RKO (cell line): Measurements from ENCODE around the gene SLC43A1.
"Not testable (repeated sequence)": the region's sequence is repeated elsewhere in the genome, so short reads cannot be mapped to it uniquely, and the experiment has no call there.

Experiments
- DNase-seq: peaks from one replicate; pipeline ENCODE4 v3.0.0-alpha.2; 2016; ENCODE audit warnings: low spot score

Gene SLC43A1

GRCh38 chr11:57515332-57516060 lies at the start of gene SLC43A1:
Gene SLC43A1, minus strand, starts transcription at chr11:57515702. Its CDS starts 1,591 bp downstream, at chr11:57514111.
- DNase-seq: peak; percentile 81

DNA sequence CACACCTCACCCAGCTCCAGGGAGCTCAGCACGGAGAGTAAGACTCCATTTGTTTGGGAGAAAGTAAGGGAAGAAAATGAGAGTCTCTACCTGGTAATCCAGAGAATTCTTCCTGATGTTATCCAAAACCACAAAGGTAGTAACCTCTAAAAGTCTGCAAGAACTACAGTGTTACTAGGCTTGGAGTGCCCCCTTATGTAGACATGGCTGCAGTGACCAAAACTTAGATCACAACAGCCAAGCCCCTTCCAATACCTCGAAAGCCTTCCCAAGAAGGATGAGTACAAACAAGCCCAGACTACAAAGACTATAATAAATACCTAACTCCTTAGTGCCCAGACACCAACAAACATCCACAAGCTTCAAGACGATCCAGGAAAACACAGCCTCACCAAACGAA lies 47.1 kb upstream of the SLC43A1 start:
- no peak for DNase-seq

GRCh38 chr11:57560146-57560545 lies 44.6 kb upstream of the SLC43A1 start:
- DNase-seq: no peak

- peak; percentile 54 for DNase-seq
These were observed 40.5 kb upstream of the SLC43A1 start for GRCh38 chr11:57556041-57556440.

DNA sequence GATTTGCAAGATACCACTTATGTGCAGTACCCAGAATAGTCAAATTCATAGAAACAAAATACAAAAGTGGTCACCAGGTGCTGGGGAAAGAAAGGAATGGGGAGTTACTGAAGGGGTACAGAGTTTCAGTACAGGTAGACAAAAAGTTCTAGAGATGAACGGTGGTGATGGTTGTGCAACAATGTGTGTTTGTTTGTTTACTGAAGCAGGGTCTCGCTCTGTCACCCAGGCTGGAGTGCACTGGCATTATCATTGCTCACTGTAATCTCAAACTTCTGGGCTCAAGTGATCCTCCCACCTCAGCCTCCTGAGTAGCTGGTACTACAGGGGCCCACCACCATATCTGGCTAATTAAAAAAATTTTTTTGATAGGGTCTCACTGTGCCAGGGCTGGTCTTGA lies 39.9 kb upstream of the SLC43A1 start:
- DNase-seq: no peak

- DNase-seq: no peak
These were observed 37.0 kb upstream of the SLC43A1 start for GRCh38 chr11:57552479-57552878.

DNA sequence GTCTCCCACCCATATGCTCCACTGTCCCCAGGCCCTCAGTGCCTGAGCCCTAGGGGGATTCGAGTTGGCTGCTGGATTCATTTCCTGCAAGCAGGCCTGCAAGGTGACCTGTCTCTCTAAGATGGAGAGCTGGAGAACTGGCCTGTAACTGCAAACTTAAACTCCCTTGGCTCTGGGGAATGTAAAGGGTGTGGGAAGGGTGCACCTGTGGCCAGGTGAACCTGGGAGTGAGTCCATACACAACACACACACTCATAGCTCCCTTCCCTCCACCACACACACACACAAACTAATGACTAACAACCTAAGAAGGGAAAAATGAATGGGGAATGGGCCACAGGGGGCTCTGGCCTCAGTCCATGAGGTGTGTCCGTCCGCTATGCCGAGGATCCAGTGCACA lies 36.4 kb upstream of the SLC43A1 start:
- DNase-seq: no peak

DNA sequence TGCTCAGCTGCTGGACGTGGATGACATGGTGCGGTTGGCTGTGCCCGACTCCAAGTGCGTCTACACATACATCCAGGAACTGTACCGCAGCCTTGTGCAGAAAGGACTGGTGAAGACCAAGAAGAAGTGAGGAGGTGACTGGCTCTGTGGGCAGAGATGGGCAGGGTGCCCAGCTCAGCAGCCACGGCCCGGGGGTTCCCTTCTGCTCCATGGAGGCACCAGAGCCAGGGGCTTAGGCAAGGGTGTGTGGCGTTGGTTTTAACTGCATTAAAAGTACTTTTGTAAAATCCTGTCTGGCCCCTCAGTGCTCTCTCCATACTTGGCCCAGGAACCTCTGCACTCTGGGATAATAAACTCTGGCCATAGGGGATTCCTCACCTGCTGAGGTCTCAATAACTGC lies 34.5 kb upstream of the SLC43A1 start:
- no peak for DNase-seq

DNA sequence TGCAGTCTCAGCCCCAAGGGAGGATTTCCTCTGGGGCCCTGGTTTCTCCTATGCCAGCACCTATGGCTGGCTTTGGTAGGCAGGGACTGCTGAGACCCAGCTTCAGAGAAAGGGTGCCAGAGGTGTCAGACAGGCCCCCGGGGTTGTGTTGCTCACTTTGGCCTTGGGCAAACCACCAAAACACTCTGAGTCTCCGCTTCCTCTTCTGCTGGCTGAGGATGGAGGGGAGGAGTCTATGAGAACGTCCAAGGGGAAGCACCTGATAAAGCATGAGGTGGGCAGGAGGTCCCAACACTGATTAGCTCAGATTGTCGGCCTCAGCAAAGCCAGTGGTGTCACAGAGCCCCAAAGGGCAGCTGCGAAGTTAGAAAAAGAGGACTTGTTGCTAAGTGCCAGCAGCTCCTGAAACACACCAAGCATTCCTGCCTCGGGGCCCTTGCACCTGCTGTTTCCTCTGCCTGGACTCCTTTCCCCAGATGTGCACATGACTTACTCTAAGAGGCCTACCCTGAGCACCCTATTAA lies 32.4 kb upstream of the SLC43A1 start:
- no peak for DNase-seq

DNA sequence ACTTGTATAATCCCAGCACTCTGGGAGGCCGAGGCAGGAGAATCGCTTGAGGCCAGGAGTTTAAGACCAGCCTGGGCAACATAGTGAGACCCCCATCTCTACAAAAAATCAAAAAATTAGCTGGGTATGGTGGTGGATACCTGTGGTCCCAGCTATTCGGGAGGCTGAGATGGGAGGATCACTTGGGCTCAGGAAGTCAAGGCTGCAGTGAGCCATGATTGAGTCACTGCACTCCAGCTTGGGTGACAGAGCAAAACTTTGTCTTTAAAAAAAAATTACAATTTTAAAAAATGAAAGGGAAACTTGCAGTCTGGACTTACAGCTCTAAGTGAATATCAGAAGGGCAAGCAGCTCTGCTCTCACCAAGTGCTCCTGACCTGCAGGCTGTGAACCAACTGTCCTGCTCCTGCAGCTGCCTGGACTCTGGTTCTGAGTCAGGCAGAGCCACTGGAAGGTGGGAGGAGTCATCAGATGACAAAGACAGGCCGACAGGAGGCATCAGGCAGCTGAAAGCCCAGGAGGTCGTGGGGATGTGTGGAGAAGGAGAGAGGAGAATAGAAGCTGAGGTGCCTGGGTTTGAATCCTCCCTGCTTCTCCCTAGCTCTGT lies 31.5 kb upstream of the SLC43A1 start:
- DNase-seq: peak; percentile 76

GRCh38 chr11:57546451-57546850 lies 30.9 kb upstream of the SLC43A1 start:
- no peak for DNase-seq

DNA sequence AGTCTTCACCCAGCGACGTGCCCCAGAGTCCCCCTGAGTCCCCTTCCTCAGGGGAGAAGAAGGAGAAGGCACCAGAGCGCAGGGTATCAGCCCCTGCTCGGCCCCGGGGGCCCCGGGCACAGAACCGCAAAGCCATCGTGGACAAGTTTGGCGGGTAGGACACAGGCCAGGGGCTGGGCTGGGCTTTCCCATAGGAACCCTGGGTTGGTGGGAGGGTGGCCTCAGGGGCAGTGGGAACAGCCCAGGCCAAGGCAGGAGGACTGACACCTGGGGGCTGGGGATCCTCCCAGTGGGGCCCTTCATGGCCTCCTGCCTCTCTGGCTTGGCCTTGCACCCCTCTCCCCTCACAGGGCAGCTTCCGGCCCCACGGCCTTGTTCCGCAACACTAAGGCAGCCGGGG lies 30.4 kb upstream of the SLC43A1 start:
- no peak for DNase-seq

DNA sequence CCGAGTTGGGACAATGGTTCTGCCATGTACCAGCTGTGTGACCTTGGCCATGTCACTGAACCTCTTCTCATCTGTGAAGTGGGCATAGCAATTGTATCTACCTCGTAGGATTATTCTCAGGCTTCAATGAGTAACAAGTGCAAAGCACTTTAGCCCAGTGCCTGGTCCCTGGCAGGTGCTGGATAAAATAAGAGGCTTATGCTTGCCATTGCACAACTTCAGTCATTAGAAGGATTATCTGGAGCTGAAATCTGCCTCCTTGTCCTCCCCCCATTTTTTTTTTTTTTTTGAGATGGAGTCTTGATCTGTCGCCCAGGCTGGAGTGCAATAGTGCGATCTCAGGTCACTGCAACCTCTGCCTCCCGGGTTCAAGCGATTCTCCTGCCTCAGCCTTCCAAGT lies 29.1 kb upstream of the SLC43A1 start:
- DNase-seq: no peak

- DNase-seq: no peak
These were observed 28.1 kb upstream of the SLC43A1 start for GRCh38 chr11:57543593-57543992.

- DNase-seq: no peak
These were observed 27.1 kb upstream of the SLC43A1 start for GRCh38 chr11:57542582-57542981.

- DNase-seq: no peak
These were observed 25.7 kb upstream of the SLC43A1 start for GRCh38 chr11:57541169-57541568.

DNA sequence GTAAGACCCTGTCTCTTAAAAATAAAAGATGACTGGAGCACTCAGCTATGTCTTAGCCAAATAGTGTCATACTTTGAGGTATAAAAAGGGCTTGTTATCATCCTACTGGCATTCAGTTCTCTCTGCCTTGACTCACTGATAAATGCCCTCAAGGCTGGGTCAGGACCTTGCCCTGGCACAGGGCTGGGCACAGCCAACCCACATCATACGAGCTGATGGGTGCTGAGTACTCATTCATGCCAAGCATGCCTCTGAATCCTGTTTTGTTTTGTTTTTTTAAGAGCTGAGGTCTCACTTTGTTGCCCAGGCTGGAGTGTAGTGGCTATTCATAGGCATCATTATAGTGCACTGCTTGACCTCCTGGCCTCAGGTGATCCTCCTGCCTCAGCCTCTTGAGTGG lies 23.8 kb upstream of the SLC43A1 start:
- no peak for DNase-seq

DNA sequence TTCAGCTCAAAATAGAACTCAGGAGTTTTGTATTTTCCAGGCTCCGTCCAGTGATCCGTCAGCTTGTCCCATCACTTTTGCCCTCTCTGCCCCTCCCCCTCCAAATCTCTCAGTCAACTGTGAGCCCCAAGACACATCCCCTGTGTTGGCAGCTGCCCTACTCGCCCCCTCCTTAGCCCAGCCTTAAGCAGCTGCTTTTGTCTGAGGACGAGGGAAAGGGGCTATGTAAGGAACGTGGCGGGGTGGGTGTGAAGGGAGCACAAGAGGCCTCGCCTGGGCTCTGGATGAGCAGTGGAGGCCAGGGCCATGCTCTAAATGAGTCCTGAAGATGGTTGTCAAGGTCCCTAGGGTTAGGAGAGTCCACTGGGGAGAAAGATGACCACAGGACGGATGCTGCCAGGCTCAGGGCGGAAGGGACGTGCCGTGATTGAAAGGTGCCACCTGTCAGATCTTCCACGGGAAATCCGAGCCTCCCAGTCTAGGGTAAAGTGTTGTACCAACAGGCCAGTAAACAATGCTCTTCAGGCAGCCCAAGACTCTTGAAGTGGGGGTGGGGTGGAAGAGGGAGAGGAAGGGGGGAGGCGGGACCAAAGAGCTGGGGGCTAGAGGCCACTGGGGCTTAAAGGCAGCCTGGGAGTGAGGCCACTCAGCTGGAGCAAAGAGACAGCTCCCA lies 21.6 kb upstream of the SLC43A1 start, which contains the start of gene SMTNL1:
Gene SMTNL1, plus strand, starts transcription at position 649 of the 673 bp plus-strand sequence. CDS start 5,048 bp downstream, outside the sequence.
- DNase-seq: no peak

DNA sequence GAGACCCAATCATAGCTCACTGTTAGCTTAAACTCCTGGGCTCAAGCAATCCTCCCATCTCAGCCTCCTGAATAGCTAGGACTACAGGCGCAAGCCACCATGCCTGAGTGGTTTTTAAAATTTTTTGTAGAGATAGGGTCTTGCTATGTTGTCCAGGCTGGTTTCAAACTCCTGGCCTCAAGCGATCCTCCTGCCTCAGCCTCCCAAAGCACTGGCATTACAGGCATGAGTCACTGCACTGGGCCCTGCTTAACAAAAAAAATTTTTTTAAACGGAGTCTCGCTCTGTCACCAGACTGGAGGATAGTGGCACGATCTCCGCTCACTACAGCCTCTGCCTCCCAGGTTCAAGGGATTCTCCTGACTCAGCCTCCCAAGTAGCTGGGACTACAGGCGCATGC lies 18.9 kb upstream of the SLC43A1 start:
- DNase-seq: not testable (repeated sequence)

GRCh38 chr11:57530596-57531507 lies 15.3 kb upstream of the SLC43A1 start, which contains the start of gene TIMM10:
Gene TIMM10, minus strand, starts transcription at chr11:57530754. Its CDS starts 565 bp downstream, at chr11:57530189.
- DNase-seq: peak; percentile 99

DNA sequence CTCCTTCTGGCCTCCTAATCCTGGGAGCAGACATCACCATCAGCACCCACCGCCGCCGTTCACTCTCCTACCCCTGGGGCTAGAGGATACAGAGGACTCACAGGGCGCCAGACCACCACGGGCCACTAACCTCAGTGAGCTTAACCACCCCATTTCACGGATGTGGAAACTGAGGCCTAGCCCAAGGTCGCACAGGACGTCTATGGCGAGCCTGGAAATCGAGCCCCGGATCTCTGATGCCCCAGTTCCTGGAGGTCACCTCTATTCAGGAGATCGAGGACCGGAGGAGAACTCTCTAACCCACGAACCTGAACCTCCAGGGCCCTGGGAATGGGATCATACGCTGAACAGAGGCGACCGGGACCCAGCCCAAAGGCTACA lies 14.7 kb upstream of the SLC43A1 start:
- DNase-seq: no peak

GRCh38 chr11:57529012-57529411 lies 13.5 kb upstream of the SLC43A1 start:
- DNase-seq: no peak
